Measurements from ENCODE around the gene NBL1. TPM values are rescaled to one million over a fixed set of nuclear protein-coding genes. Genes with fewer than 3 reads are reported as not detected.

NBL1 gene
- total and polyA plus RNA-seq, 2 of the 4 experiments (the other 2 are of a cell fraction): 14.0 to 54.2 TPM

DNA sequence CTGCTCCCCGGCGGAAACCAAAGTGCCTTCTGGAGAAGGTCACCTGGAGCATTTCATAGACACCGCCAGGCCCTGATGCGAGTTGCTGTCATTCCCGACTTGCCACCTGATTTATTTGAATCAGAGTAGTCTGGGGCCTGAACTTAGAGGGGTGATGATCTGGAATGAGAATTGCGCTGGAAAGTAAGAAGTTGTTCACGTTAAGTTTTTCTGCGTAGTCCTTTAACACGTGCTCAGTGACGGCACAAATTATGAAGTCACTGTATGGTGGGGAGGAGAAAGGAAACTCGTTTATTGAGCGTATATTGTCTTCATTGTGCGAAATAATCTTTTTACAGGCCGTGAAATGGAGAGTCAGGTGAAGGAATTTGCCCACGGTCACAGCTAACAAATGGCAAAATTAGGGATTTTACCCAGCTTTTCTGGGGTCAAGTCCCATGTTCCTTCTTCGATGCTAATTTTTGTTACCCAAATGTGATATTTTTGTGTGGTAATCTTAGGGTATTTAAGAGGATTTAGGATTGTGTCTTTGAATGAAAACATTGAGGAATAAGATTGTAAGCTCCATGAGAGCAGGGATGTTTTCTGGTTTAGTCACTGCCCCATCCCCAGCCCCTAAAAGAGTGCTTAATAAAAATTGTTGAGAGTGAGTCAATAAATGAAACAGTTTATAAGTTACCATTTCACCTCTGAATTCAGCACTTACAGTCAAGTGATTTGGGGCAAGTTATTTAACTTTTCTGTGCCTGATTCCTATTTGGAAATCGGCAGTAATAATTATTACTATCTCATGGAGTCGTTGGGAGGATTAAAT, 46.4 kb upstream of the NBL1 start:
- Histone ChIP-seq H2BK20ac (ENCODE audit: low read depth, low read length) (no peak overlapping the region), H3K14ac (replicated peaks; ENCODE audit: low read depth, low read length) (peak overlapping the region; percentile 13), H2AK5ac (ENCODE audit: low read depth, low read length) (peak overlapping the region; percentile 63), H3K18ac (ENCODE audit: low read depth, low read length) (no peak overlapping the region), H2BK120ac (ENCODE audit: low read depth, low read length) (no peak overlapping the region), H3K4ac (ENCODE audit: low read depth, low read length) (peak overlapping the region; percentile 38), H3K23ac (ENCODE audit: low read depth, low read length) (peak overlapping the region; percentile 50), H2BK5ac (ENCODE audit: low read depth, low read length, poor library complexity, severe bottlenecking) (peak overlapping the region; percentile 75), H4K8ac (ENCODE audit: low read depth in 2 of 2, low read length in 2 of 2) (peak overlapping the region; percentile 39 to 84), H2AK9ac (replicated peaks; ENCODE audit: low read depth, low read length, poor library complexity) (peak overlapping the region; percentile 91), H3K27ac (ENCODE audit: insufficient read depth, low read length) (peak overlapping the region; percentile 80), H4K5ac (ENCODE audit: low read depth, low read length) (peak overlapping the region; percentile 23; the same call in 1 of the 2 replicates), H2AFZ (replicated peaks; ENCODE audit: low read length, poor library complexity) (peak overlapping the region; percentile 93), H3K9me3 (ENCODE audit: control insufficient read depth, insufficient read depth, low read length) (no peaks in the 10 kb centered on the region), H4K91ac (ENCODE audit: insufficient read depth, low read depth, low read length) (no peak overlapping the region), H3K79me1 (ENCODE audit: low read depth in 1 of 2, low read length in 2 of 2) (peaks cover 9 to 41% of the 10 kb centered on the region in 2 experiments; a peak in 3 of 4 replicates), H3K4me2 (ENCODE audit: low read depth, low read length) (peak overlapping the region; percentile 89), H3K36me3 (ENCODE audit: control insufficient read depth, insufficient read depth, low read length) (no peaks in the 10 kb centered on the region; the same call in 1 of the 2 replicates), H3K9ac (ENCODE audit: low read depth, low read length) (peak overlapping the region; percentile 66), H2BK15ac (ENCODE audit: low read depth, low read length) (no peak overlapping the region), H3K4me1 (ENCODE audit: control insufficient read depth, insufficient read depth, low read length) (no peaks in the 10 kb centered on the region; the same call in 1 of the 2 replicates), H3K4me3 (ENCODE audit: insufficient read depth, low read depth, low read length) (peak overlapping the region; percentile 72), H3K27me3 (ENCODE audit: control insufficient read depth, insufficient read depth, low read length) (no peaks in the 10 kb centered on the region), H4K20me1 (ENCODE audit: insufficient read depth, low read length) (peaks cover 27% of the 10 kb centered on the region), H3K56ac (ENCODE audit: extremely low read depth, insufficient read depth, low read length) (peak overlapping the region; percentile 60), H3K9me1 (ENCODE audit: insufficient read depth, low read length) (peaks cover 5% of the 10 kb centered on the region)
- in situ Hi-C loops (cut with MboI; ENCODE audit: low sequenced_read_pairs) (no loop called here), dilution Hi-C loops (cut with HindIII; ENCODE audit: low sequenced_read_pairs, unreplicated experiment) (no loop called here), intact Hi-C loops (cut with micrococcal nuclease) (loop anchor here (2.0 to 5.0 kb wide), 3 partner anchors 47 to 200 kb away; partner anchors contain the start of genes CAPZB and NBL1)
- TF ChIP-seq BHLHE40 (IDR thresholded peaks at IDR 0.05; ENCODE audit: low read depth, low read length) (peak; percentile 23; the same call in 1 of the 2 replicates), USF2 (IDR thresholded peaks at IDR 0.05; ENCODE audit: low read depth, low read length) (peak; percentile 62), ELK1 (IDR thresholded peaks at IDR 0.05; ENCODE audit: borderline replicate concordance, low read depth, low read length) (no peak)
- 3 to 100% methylated on average over 1 to 12 of the region's 18 CpGs for WGBS, 2 experiments (ENCODE audit: extremely low coverage in 2 of 2, insufficient read length in 1 of 2)
- TSS peak; percentile 33 for BruUV-seq (replicated peaks)
- ChIA-PET CTCF (interaction anchor here (1.8 kb wide), 1 partner anchor 56 kb away, joined by 4 read pairs; no protein-coding TSS in a partner anchor), POLR2A (ENCODE audit: unreplicated experiment) (interaction anchor here (0.7 kb wide), 1 partner anchor 21 kb away, joined by 3 read pairs; no protein-coding TSS in a partner anchor)
- ATAC-seq (ENCODE audit: low read depth): peak; percentile 2; the same call in 1 of the 2 replicates
- peak; percentile 47 for DNase-seq

All from IMR-90 (cell line).